Endothelial cell of umbilical vein (primary cell): ENCODE results near the gene SMIM14.

Experiments
- CTCF ChIP-seq, 2 donors: IDR thresholded peaks; 1 replicate in 1 of 2; 2 replicates in 1 of 2; pipeline ENCODE4 v1.5.1; 2011; ENCODE audit warnings: low read length in 2 of 2, mild to moderate bottlenecking in 2 of 2, moderate library complexity in 2 of 2, control low read depth in 1 of 2, inconsistent platforms in 1 of 2, low read depth in 1 of 2; ENCODE audit not compliant: insufficient read depth in 1 of 2; ENCODE audit errors: extremely low read depth in 1 of 2
- EZH2 ChIP-seq: IDR thresholded peaks from 2 replicates; pipeline ENCODE4 v1.6.1; 2012; ENCODE audit warnings: borderline replicate concordance, low read depth, mild to moderate bottlenecking, moderate library complexity, low read length, inconsistent platforms; ENCODE audit not compliant: severe bottlenecking
- FOS ChIP-seq: IDR thresholded peaks from 2 replicates; pipeline ENCODE4 v1.6.1; 2011; ENCODE audit warnings: mild to moderate bottlenecking, low read length, moderate library complexity, borderline replicate concordance; ENCODE audit not compliant: insufficient read depth
- GATA2 ChIP-seq: IDR thresholded peaks from 2 replicates; pipeline ENCODE4 v1.7.0; 2011; ENCODE audit warnings: low read depth, mild to moderate bottlenecking, moderate library complexity, mixed read lengths, low read length; ENCODE audit not compliant: insufficient read length, insufficient read depth
- MAX ChIP-seq: IDR thresholded peaks from 2 replicates; pipeline ENCODE4 v1.6.1; 2011; ENCODE audit not compliant: insufficient read depth, insufficient read length
- MYC ChIP-seq: IDR thresholded peaks from one replicate; pipeline ENCODE4 v1.6.1; 2011; ENCODE audit warnings: mild to moderate bottlenecking, low read depth, low read length
- POLR2A ChIP-seq: IDR thresholded peaks from 2 replicates; pipeline ENCODE4 v1.6.1; 2012; ENCODE audit warnings: low read depth, mild to moderate bottlenecking, control low read depth, low read length
- POLR2AphosphoS5 ChIP-seq: IDR thresholded peaks from 2 replicates; pipeline ENCODE4 v1.6.1; 2012; ENCODE audit warnings: low read depth, mild to moderate bottlenecking, control low read depth, low read length, moderate library complexity; ENCODE audit not compliant: insufficient read depth

GRCh38 chr4:39626261-39626660, 12.4 kb downstream of the SMIM14 start:
- no peak for TF ChIP-seq CTCF (IDR thresholded peaks at IDR 0.05; ENCODE audit: extremely low read depth in 1 of 2, insufficient read depth in 1 of 2, low read depth in 1 of 2, low read length in 2 of 2)
- TF ChIP-seq GATA2: no peak
- no peak for TF ChIP-seq MAX
- TF ChIP-seq EZH2: no peak
- no peak for TF ChIP-seq POLR2AphosphoS5
- TF ChIP-seq MYC: no peak
- TF ChIP-seq POLR2A: no peak
- TF ChIP-seq FOS: no peak
